ENCODE data around the gene MAP3K19.

DNA sequence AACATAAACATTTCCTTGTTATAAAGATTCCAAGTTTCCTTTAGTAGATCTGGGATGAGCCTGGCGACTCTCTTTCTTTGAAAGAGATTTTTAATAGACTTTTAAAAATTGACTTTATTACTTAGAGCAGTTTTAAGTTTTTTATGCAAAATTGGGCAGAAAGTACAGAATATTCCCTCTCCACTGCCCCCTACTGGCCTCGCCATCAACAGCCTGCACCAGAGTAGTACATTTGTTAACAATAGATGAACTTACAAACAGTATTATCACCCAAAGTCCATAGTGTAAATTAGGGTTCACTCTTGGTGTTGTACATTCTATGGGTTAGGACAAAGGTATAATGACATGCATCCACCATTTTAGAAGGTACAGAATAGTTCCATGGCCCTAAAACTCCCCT lies 3.9 kb downstream of the MAP3K19 start:
- TF ChIP-seq ZBTB7A (tag by site-specific recombination; IDR thresholded peaks at IDR 0.05; ENCODE audit: low read depth), result no peak
- no peak for TF ChIP-seq ZNF561 (tag by site-specific recombination; IDR thresholded peaks at IDR 0.05; ENCODE audit: borderline replicate concordance)
- TF ChIP-seq, protein P1, sequence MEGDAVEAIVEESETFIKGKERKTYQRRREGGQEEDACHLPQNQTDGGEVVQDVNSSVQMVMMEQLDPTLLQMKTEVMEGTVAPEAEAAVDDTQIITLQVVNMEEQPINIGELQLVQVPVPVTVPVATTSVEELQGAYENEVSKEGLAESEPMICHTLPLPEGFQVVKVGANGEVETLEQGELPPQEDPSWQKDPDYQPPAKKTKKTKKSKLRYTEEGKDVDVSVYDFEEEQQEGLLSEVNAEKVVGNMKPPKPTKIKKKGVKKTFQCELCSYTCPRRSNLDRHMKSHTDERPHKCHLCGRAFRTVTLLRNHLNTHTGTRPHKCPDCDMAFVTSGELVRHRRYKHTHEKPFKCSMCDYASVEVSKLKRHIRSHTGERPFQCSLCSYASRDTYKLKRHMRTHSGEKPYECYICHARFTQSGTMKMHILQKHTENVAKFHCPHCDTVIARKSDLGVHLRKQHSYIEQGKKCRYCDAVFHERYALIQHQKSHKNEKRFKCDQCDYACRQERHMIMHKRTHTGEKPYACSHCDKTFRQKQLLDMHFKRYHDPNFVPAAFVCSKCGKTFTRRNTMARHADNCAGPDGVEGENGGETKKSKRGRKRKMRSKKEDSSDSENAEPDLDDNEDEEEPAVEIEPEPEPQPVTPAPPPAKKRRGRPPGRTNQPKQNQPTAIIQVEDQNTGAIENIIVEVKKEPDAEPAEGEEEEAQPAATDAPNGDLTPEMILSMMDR (tag by site-specific recombination; IDR thresholded peaks at IDR 0.05), result no peak
- TF ChIP-seq, protein P2, sequence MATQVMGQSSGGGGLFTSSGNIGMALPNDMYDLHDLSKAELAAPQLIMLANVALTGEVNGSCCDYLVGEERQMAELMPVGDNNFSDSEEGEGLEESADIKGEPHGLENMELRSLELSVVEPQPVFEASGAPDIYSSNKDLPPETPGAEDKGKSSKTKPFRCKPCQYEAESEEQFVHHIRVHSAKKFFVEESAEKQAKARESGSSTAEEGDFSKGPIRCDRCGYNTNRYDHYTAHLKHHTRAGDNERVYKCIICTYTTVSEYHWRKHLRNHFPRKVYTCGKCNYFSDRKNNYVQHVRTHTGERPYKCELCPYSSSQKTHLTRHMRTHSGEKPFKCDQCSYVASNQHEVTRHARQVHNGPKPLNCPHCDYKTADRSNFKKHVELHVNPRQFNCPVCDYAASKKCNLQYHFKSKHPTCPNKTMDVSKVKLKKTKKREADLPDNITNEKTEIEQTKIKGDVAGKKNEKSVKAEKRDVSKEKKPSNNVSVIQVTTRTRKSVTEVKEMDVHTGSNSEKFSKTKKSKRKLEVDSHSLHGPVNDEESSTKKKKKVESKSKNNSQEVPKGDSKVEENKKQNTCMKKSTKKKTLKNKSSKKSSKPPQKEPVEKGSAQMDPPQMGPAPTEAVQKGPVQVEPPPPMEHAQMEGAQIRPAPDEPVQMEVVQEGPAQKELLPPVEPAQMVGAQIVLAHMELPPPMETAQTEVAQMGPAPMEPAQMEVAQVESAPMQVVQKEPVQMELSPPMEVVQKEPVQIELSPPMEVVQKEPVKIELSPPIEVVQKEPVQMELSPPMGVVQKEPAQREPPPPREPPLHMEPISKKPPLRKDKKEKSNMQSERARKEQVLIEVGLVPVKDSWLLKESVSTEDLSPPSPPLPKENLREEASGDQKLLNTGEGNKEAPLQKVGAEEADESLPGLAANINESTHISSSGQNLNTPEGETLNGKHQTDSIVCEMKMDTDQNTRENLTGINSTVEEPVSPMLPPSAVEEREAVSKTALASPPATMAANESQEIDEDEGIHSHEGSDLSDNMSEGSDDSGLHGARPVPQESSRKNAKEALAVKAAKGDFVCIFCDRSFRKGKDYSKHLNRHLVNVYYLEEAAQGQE (tag by site-specific recombination; IDR thresholded peaks at IDR 0.05), result no peak
- TF ChIP-seq ZNF274 (IDR thresholded peaks at IDR 0.05; ENCODE audit: low read length), result no peak
- no peak for TF ChIP-seq ZNF274 (tag by site-specific recombination; IDR thresholded peaks at IDR 0.05; ENCODE audit: borderline replicate concordance)
- TF ChIP-seq, protein P3, sequence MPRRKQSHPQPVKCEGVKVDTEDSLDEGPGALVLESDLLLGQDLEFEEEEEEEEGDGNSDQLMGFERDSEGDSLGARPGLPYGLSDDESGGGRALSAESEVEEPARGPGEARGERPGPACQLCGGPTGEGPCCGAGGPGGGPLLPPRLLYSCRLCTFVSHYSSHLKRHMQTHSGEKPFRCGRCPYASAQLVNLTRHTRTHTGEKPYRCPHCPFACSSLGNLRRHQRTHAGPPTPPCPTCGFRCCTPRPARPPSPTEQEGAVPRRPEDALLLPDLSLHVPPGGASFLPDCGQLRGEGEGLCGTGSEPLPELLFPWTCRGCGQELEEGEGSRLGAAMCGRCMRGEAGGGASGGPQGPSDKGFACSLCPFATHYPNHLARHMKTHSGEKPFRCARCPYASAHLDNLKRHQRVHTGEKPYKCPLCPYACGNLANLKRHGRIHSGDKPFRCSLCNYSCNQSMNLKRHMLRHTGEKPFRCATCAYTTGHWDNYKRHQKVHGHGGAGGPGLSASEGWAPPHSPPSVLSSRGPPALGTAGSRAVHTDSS (tag by site-specific recombination; IDR thresholded peaks at IDR 0.05), result no peak
- no peak for TF ChIP-seq ZNF596 (tag by site-specific recombination; IDR thresholded peaks at IDR 0.05)
- TF ChIP-seq ZNF510 (tag by site-specific recombination; IDR thresholded peaks at IDR 0.05; ENCODE audit: insufficient replicate concordance), result no peak
- TF ChIP-seq ZNF292 (tag by site-specific recombination; IDR thresholded peaks at IDR 0.05; ENCODE audit: borderline replicate concordance, low read depth), result no peak
- no peak for TF ChIP-seq ZNF549 (tag by site-specific recombination; IDR thresholded peaks at IDR 0.05)
- no peak for TF ChIP-seq MYNN (tag by site-specific recombination; IDR thresholded peaks at IDR 0.05; ENCODE audit: borderline replicate concordance)
- TF ChIP-seq ZNF585B (tag by site-specific recombination; IDR thresholded peaks at IDR 0.05), result no peak
- no peak for TF ChIP-seq YY1 (tag by site-specific recombination; IDR thresholded peaks at IDR 0.05)
- no peak for TF ChIP-seq TCF7L2 (IDR thresholded peaks at IDR 0.05; ENCODE audit: borderline replicate concordance, low read depth, low read length)

All from HEK293 (cell line).